Activated gamma-delta T cell (primary cell): ENCODE results near the gene SMARCAD1.
A peak's percentile ranks its signal among the peaks of the same experiment; 100 is the strongest.

Experiments
- DNase-seq: peaks from one replicate; lab custom pipeline; 2025; lab: John Stamatoyannopoulos, UW
- total RNA-seq, 2 donors: gene quantifications; one replicate each; lab custom pipeline; 2026; lab: John Stamatoyannopoulos, UW

SMARCAD1 gene
- 114 to 115 reads per million in 2 donors for total RNA-seq

GRCh38 chr4:94207469-94208224, at the start of gene SMARCAD1:
SMARCAD1 (plus strand) TSS chr4:94207865; CDS start chr4:94208395, 530 bp downstream.
- peak; percentile 67 for DNase-seq

- no peak for DNase-seq
Measured at GRCh38 chr4:94158883-94159282, 48.8 kb upstream of the SMARCAD1 start.

- DNase-seq, result no peak
Measured at GRCh38 chr4:94159790-94160189, 47.9 kb upstream of the SMARCAD1 start.

GRCh38 chr4:94160774-94161173, 46.9 kb upstream of the SMARCAD1 start:
- DNase-seq, result no peak

- no peak for DNase-seq
Measured at GRCh38 chr4:94165256-94165655, 42.4 kb upstream of the SMARCAD1 start.

GRCh38 chr4:94168321-94168720, 39.3 kb upstream of the SMARCAD1 start:
- no peak for DNase-seq

GRCh38 chr4:94169803-94170372, 37.8 kb upstream of the SMARCAD1 start:
- DNase-seq, result no peak

GRCh38 chr4:94171616-94172015, 36.0 kb upstream of the SMARCAD1 start:
- DNase-seq, result no peak

- no peak for DNase-seq
Measured at GRCh38 chr4:94175553-94176261, 32.0 kb upstream of the SMARCAD1 start.

GRCh38 chr4:94177822-94178221, 29.8 kb upstream of the SMARCAD1 start:
- no peak for DNase-seq

GRCh38 chr4:94181815-94182214, 25.9 kb upstream of the SMARCAD1 start:
- no peak for DNase-seq

GRCh38 chr4:94202769-94203168, 4.9 kb upstream of the SMARCAD1 start:
- no peak for DNase-seq

- DNase-seq, result no peak
Measured at GRCh38 chr4:94208266-94208665, 601 bp downstream of the SMARCAD1 start.

GRCh38 chr4:94208918-94209317, 1.3 kb downstream of the SMARCAD1 start:
- DNase-seq, result no peak

GRCh38 chr4:94211861-94212260, 4.2 kb downstream of the SMARCAD1 start:
- no peak for DNase-seq

- no peak for DNase-seq
Measured at GRCh38 chr4:94214703-94215319, 7.1 kb downstream of the SMARCAD1 start.

- DNase-seq, result no peak
Measured at GRCh38 chr4:94216394-94216793, 8.7 kb downstream of the SMARCAD1 start.

GRCh38 chr4:94219402-94219801, 11.7 kb downstream of the SMARCAD1 start:
- no peak for DNase-seq

GRCh38 chr4:94221916-94222315, 14.3 kb downstream of the SMARCAD1 start:
- DNase-seq, result no peak

- DNase-seq, result no peak
Measured at GRCh38 chr4:94225449-94225848, 17.8 kb downstream of the SMARCAD1 start.

GRCh38 chr4:94226763-94227162, 19.1 kb downstream of the SMARCAD1 start:
- DNase-seq, result no peak

- no peak for DNase-seq
Measured at GRCh38 chr4:94228493-94229216, 21.0 kb downstream of the SMARCAD1 start.
